SK-N-SH (cell line): ENCODE measurements around the gene TPCN2.

Source experiments
- CHD2 ChIP-seq: fragments of 150-350 bp; IDR thresholded peaks from 2 replicates; pipeline ENCODE4 v1.6.1; 2018; ENCODE audit warnings: low read length; ENCODE audit not compliant: partially characterized antibody
- CTCF ChIP-seq: fragments of 200-600 bp; sonication (generic); IDR thresholded peaks from 2 replicates; pipeline ENCODE4 v1.6.1; 2017; ENCODE audit warnings: antibody characterized with exemption, mild to moderate bottlenecking, moderate library complexity
- EP300 ChIP-seq, 2 experiments: IDR thresholded peaks; 2 replicates each; pipeline versions ENCODE4 v1.4.0 to v1.6.1; 2012; ENCODE audit warnings: borderline replicate concordance in 1 of 2, low read depth in 1 of 2, low read length in 1 of 2
- GABPA ChIP-seq: IDR thresholded peaks from 2 replicates; pipeline ENCODE4 v1.4.0; 2012; ENCODE audit warnings: low read depth, mild to moderate bottlenecking
- JUND ChIP-seq: IDR thresholded peaks from 2 replicates; pipeline ENCODE4 v1.4.0; 2012
- POLR2AphosphoS5 ChIP-seq: IDR thresholded peaks from 2 replicates; pipeline ENCODE4 v1.6.1; 2012; ENCODE audit warnings: low read depth, low read length
- RCOR1 ChIP-seq: fragments of 150-350 bp; IDR thresholded peaks from 2 replicates; pipeline ENCODE4 v1.6.1; 2017; ENCODE audit warnings: antibody characterized with exemption, low read length
- TAF1 ChIP-seq: IDR thresholded peaks from 2 replicates; pipeline ENCODE4 v1.6.1; 2012; ENCODE audit warnings: low read depth, mild to moderate bottlenecking, low read length, moderate library complexity, borderline replicate concordance
- USF1 ChIP-seq: IDR thresholded peaks from 2 replicates; pipeline ENCODE4 v1.4.0; 2012; ENCODE audit warnings: low read depth, borderline replicate concordance
- TF ChIP-seq, protein P1 (sequence below): IDR thresholded peaks from 2 replicates; pipeline ENCODE4 v1.4.0; 2012; ENCODE audit warnings: low read depth, borderline replicate concordance

GRCh38 chr11:69075421-69076128, 26.8 kb downstream of the TPCN2 start:
- TF ChIP-seq RCOR1, result no peak
- TF ChIP-seq CHD2, result no peak
- TF ChIP-seq EP300 (IDR thresholded peaks at IDR 0.05; ENCODE audit: borderline replicate concordance in 1 of 2, low read depth in 1 of 2, low read length in 1 of 2), result no peak
- no peak for TF ChIP-seq CTCF
- no peak for TF ChIP-seq JUND
- TF ChIP-seq POLR2AphosphoS5, result no peak
- TF ChIP-seq, protein P1, sequence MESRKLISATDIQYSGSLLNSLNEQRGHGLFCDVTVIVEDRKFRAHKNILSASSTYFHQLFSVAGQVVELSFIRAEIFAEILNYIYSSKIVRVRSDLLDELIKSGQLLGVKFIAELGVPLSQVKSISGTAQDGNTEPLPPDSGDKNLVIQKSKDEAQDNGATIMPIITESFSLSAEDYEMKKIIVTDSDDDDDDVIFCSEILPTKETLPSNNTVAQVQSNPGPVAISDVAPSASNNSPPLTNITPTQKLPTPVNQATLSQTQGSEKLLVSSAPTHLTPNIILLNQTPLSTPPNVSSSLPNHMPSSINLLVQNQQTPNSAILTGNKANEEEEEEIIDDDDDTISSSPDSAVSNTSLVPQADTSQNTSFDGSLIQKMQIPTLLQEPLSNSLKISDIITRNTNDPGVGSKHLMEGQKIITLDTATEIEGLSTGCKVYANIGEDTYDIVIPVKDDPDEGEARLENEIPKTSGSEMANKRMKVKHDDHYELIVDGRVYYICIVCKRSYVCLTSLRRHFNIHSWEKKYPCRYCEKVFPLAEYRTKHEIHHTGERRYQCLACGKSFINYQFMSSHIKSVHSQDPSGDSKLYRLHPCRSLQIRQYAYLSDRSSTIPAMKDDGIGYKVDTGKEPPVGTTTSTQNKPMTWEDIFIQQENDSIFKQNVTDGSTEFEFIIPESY, result no peak
- TF ChIP-seq USF1, result no peak
- TF ChIP-seq TAF1, result no peak
- no peak for TF ChIP-seq GABPA
